Measurements from ENCODE around the gene KRT84.

The KRT84 gene

GRCh38 chr12:52343550-52343949 is 41.9 kb downstream of the KRT84 start:
- no peak for DNase-seq (ENCODE audit: low read depth)
- no peak overlapping the region for H3K4me3 ChIP-seq (ENCODE audit: control insufficient read depth, low read depth, low read length)
- TF ChIP-seq CTCF (IDR thresholded peaks at IDR 0.05; ENCODE audit: control insufficient read depth, insufficient read depth, low read depth, low read length, missing control alignments) = no peak

GRCh38 chr12:52342781-52343490 is 42.5 kb downstream of the KRT84 start:
- no peak overlapping the region for H3K4me3 ChIP-seq (ENCODE audit: control insufficient read depth, low read depth, low read length)
- no peak for TF ChIP-seq CTCF (IDR thresholded peaks at IDR 0.05; ENCODE audit: control insufficient read depth, insufficient read depth, low read depth, low read length, missing control alignments)
- DNase-seq (ENCODE audit: low read depth) = no peak

DNA sequence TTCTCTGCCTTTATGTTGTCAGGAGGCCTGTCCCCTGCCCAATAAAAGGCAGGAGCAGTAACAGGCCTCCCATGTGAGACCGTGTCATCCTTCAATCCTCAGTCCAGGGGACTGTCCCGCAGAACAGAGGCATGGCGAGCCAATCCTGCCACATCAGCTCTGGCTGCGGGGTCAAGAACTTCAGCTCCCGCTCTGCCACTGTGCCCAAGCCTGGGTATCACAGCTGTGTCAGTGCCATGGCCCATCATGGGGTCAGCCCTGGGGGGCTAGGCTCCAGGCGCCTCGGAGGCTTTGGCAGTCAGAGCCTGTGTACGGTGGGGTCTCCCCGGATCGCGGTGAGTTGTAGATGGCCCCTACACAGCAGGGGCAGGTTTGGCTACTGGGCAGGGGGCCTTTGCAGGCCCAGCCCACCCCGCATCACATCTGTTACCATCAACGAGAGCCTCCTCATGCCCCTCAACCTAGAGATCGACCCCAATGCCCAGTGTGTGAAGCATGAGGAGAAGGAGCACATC is 44.3 kb downstream of the KRT84 start:
- H3K4me3 ChIP-seq (ENCODE audit: control insufficient read depth, low read depth, low read length) = no peak overlapping the region
- no peak for TF ChIP-seq CTCF (IDR thresholded peaks at IDR 0.05; ENCODE audit: control insufficient read depth, insufficient read depth, low read depth, low read length, missing control alignments)
- no peak for DNase-seq (ENCODE audit: low read depth)

- no peak for DNase-seq (ENCODE audit: low read depth)
- no peak overlapping the region for H3K4me3 ChIP-seq (ENCODE audit: control insufficient read depth, low read depth, low read length)
- TF ChIP-seq CTCF (IDR thresholded peaks at IDR 0.05; ENCODE audit: control insufficient read depth, insufficient read depth, low read depth, low read length, missing control alignments) = no peak
Measured at GRCh38 chr12:52338241-52338960, 47.1 kb downstream of the KRT84 start.

GRCh38 chr12:52337054-52337453 is 48.4 kb downstream of the KRT84 start:
- H3K4me3 ChIP-seq (ENCODE audit: control insufficient read depth, low read depth, low read length) = no peak overlapping the region
- DNase-seq (ENCODE audit: low read depth) = no peak
- TF ChIP-seq CTCF (IDR thresholded peaks at IDR 0.05; ENCODE audit: control insufficient read depth, insufficient read depth, low read depth, low read length, missing control alignments) = no peak

DNA sequence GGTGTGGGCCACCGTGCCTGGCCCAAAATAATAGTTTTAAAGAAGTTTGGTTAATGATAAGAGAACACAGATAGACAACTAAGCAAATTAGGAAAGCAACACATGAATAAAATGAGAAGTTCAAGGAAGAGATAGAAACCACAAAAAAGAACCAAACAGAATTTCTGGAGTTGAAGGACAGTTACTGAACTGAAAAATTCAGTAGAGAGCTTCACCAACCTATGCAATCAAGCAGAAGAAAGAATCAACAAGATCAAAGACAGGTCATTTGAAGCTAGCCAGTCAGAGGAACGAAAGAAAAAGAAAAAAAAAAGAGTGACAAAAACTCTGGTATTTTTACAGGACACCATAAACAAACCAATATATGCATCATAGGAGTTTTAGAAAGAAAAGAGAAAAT is 48.8 kb downstream of the KRT84 start:
- no peak overlapping the region for H3K4me3 ChIP-seq (ENCODE audit: control insufficient read depth, low read depth, low read length)
- no peak for TF ChIP-seq CTCF (IDR thresholded peaks at IDR 0.05; ENCODE audit: control insufficient read depth, insufficient read depth, low read depth, low read length, missing control alignments)
- no peak for DNase-seq (ENCODE audit: low read depth)
